Measurements from ENCODE around the gene ZNF599. TPM values are rescaled to one million over a fixed set of nuclear protein-coding genes. Genes with fewer than 3 reads are reported as not detected.
"Not testable (repeated sequence)": the region's sequence is repeated elsewhere in the genome, so short reads cannot be mapped to it uniquely, and the experiment has no call there.

Gene ZNF599
- total and polyA plus RNA-seq, 2 of the 13 experiments (the other 11 are each of a cell fraction or from before 2014, with no cell fraction given): 5.8 to 7.3 TPM

DNA sequence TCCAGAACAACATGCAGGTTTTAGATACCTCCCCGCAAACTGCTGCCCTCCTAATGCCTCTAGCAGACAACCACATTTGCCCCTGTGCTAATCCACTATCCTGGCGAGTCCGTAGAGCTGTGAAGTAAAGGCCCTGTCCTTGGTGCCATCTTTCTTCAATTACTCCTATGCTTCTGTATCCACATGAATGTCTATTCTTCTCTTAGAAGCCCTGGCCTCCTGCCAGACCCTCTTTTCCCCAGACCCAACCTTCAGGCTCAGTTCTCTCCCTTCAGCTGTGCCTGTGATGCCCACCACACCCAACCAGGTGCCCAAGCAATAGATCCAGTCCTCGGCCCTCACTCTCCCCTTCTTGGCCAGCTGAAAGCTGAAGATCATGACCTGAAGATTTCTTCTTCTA is 31.1 kb upstream of the ZNF599 start:
- ChIA-PET CTCF (ENCODE audit: low intra/inter-chr PET ratio, low total read pairs) (no interaction called here), POLR2A (no interaction called here)
- DNase-seq (ENCODE audit: low spot score): no peak
- Histone ChIP-seq H3K79me2 (ENCODE audit: insufficient read depth, low read length) (no peaks in the 10 kb centered on the region), H3K9me3 (ENCODE audit: low read length) (peaks cover 14% of the 10 kb centered on the region), H3K4me2 (ENCODE audit: low read depth, low read length) (no peak overlapping the region), H3K4me1 (ENCODE audit: insufficient read depth, low read length) (no peaks in the 10 kb centered on the region), H3K36me3 (replicated peaks in 1 of 2; ENCODE audit: control insufficient read depth in 1 of 2, insufficient read depth in 2 of 2, low read length in 2 of 2) (no peaks in the 10 kb centered on the region), H4K20me1 (ENCODE audit: insufficient read depth, low read length) (no peaks in the 10 kb centered on the region), H3K4me3 (replicated peaks in 1 of 3; ENCODE audit: insufficient read depth in 1 of 3, low read depth in 2 of 3, low read length in 3 of 3) (no peak overlapping the region), H3K27me3 (ENCODE audit: control insufficient read depth in 1 of 2, insufficient read depth in 2 of 2, low read length in 2 of 2) (no peaks in the 10 kb centered on the region), H2AFZ (ENCODE audit: low read length) (no peak overlapping the region), H3K27ac (ENCODE audit: extremely low read length, insufficient read depth, low read length) (no peak overlapping the region), H3K9ac (ENCODE audit: insufficient read depth, low read depth, low read length) (no peak overlapping the region)
- intact Hi-C loops (cut with micrococcal nuclease; ENCODE audit: unreplicated experiment) (no loop called here), in situ Hi-C loops (cut with HindIII; ENCODE audit: extremely low pct_ligation_motif_present, low pct_unique_long_range_greater_than_20kb) (no loop called here)
- FAIRE-seq: no peak
- WGBS (ENCODE audit: low lambda C conversion rate): 40% methylated on average over 4 of the region's 4 CpGs
- TF ChIP-seq ZNF629 (CRISPR knock-in tag; conservative IDR thresholded peaks at IDR 0.05) (no peak), NCOA2 (CRISPR knock-in tag; IDR thresholded peaks at IDR 0.05) (no peak), ZSCAN20 (CRISPR knock-in tag; IDR thresholded peaks at IDR 0.05; ENCODE audit: borderline replicate concordance) (no peak), ZNF232 (CRISPR knock-in tag; IDR thresholded peaks at IDR 0.05; ENCODE audit: borderline replicate concordance) (no peak), SATB2 (CRISPR knock-in tag; IDR thresholded peaks at IDR 0.05) (no peak)
- TF ChIP-seq, protein P1, sequence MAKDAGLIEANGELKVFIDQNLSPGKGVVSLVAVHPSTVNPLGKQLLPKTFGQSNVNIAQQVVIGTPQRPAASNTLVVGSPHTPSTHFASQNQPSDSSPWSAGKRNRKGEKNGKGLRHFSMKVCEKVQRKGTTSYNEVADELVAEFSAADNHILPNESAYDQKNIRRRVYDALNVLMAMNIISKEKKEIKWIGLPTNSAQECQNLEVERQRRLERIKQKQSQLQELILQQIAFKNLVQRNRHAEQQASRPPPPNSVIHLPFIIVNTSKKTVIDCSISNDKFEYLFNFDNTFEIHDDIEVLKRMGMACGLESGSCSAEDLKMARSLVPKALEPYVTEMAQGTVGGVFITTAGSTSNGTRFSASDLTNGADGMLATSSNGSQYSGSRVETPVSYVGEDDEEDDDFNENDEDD (CRISPR knock-in tag; IDR thresholded peaks at IDR 0.05; ENCODE audit: borderline replicate concordance): no peak
- TF ChIP-seq, protein P2, sequence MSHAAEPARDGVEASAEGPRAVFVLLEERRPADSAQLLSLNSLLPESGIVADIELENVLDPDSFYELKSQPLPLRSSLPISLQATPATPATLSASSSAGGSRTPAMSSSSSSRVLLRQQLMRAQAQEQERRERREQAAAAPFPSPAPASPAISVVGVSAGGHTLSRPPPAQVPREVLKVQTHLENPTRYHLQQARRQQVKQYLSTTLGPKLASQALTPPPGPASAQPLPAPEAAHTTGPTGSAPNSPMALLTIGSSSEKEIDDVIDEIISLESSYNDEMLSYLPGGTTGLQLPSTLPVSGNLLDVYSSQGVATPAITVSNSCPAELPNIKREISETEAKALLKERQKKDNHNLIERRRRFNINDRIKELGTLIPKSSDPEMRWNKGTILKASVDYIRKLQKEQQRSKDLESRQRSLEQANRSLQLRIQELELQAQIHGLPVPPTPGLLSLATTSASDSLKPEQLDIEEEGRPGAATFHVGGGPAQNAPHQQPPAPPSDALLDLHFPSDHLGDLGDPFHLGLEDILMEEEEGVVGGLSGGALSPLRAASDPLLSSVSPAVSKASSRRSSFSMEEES (CRISPR knock-in tag; IDR thresholded peaks at IDR 0.05): no peak
- no TSS peak for BruUV-seq (replicated peaks)
- no peak for ATAC-seq

DNA sequence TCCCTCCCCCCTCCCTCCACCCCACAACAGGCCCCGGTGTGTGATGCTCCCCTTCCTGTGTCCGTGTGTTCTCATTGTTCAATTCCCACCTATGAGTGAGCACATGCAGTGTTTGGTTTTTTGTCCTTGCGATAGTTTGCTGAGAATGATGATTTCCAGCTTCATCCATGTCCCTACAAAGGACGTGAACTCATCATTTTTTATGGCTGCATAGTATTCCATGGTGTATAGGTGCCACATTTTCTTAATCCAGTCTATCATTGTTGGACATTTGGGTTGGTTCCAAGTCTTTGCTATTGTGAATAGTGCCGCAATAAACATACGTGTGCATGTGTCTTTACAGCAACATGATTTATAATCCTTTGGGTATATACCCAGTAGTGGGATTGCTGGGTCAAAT is 23.9 kb upstream of the ZNF599 start:
- H4K20me1 ChIP-seq (ENCODE audit: insufficient read depth, low read length); in situ Hi-C loops (cut with HindIII; ENCODE audit: extremely low pct_ligation_motif_present, low pct_unique_long_range_greater_than_20kb); intact Hi-C loops (cut with micrococcal nuclease; ENCODE audit: unreplicated experiment); H3K27ac ChIP-seq (ENCODE audit: extremely low read length, insufficient read depth, low read length); H3K79me2 ChIP-seq (ENCODE audit: insufficient read depth, low read length); POLR2A ChIA-PET; H3K36me3 ChIP-seq (replicated peaks in 1 of 2; ENCODE audit: control insufficient read depth in 1 of 2, insufficient read depth in 2 of 2, low read length in 2 of 2); H3K4me2 ChIP-seq (ENCODE audit: low read depth, low read length); H3K4me3 ChIP-seq (replicated peaks in 1 of 3; ENCODE audit: insufficient read depth in 1 of 3, low read depth in 2 of 3, low read length in 3 of 3); H2AFZ ChIP-seq (ENCODE audit: low read length); ATAC-seq; H3K27me3 ChIP-seq (ENCODE audit: control insufficient read depth in 1 of 2, insufficient read depth in 2 of 2, low read length in 2 of 2); H3K9ac ChIP-seq (ENCODE audit: insufficient read depth, low read depth, low read length); DNase-seq (ENCODE audit: low spot score); CTCF ChIA-PET (ENCODE audit: low intra/inter-chr PET ratio, low total read pairs); FAIRE-seq; BruUV-seq (replicated peaks); H3K9me3 ChIP-seq (ENCODE audit: low read length): not testable (repeated sequence)
- H3K4me1 ChIP-seq (ENCODE audit: insufficient read depth, low read length): peaks cover 15% of the 10 kb centered on the region
- WGBS (ENCODE audit: low lambda C conversion rate): 35% methylated on average over 6 of the region's 6 CpGs

All from HepG2 (cell line).